HG03432 (cell line): ENCODE data around the gene NR1I3.
"Not testable (repeated sequence)": the region's sequence is repeated elsewhere in the genome, so short reads cannot be mapped to it uniquely, and the experiment has no call there.

Experiments
- ATAC-seq: cut with Tn5 transposase; IDR thresholded peaks from one replicate; pipeline ENCODE4 v1.9.1; 2021; ENCODE audit warnings: mild to moderate bottlenecking, moderate library complexity; ENCODE audit not compliant: unreplicated experiment

NR1I3 gene

GRCh38 chr1:161251579-161251978 is 13.6 kb upstream of the NR1I3 start:
- ATAC-seq, result no peak

- ATAC-seq, result no peak
Measured at GRCh38 chr1:161250829-161251228, 12.8 kb upstream of the NR1I3 start.

GRCh38 chr1:161250100-161250499 is 12.1 kb upstream of the NR1I3 start:
- not testable (repeated sequence) for ATAC-seq

- no peak for ATAC-seq
Measured at GRCh38 chr1:161244888-161245287, 6.9 kb upstream of the NR1I3 start.

- ATAC-seq, result no peak
Measured at GRCh38 chr1:161242313-161242712, 4.3 kb upstream of the NR1I3 start.

GRCh38 chr1:161241682-161242081 is 3.7 kb upstream of the NR1I3 start:
- ATAC-seq, result no peak

GRCh38 chr1:161235957-161236775 is 1.8 kb downstream of the NR1I3 start:
- no peak for ATAC-seq

- ATAC-seq, result no peak
Measured at GRCh38 chr1:161233102-161233501, 4.9 kb downstream of the NR1I3 start.

- ATAC-seq, result no peak
Measured at GRCh38 chr1:161230762-161231161, 7.2 kb downstream of the NR1I3 start.

GRCh38 chr1:161229896-161230295 is 8.1 kb downstream of the NR1I3 start:
- no peak for ATAC-seq

GRCh38 chr1:161228032-161228431 is 10.0 kb downstream of the NR1I3 start:
- ATAC-seq, result no peak

- peak; percentile 37 for ATAC-seq
Measured at GRCh38 chr1:161227196-161227871, 10.7 kb downstream of the NR1I3 start.

- no peak for ATAC-seq
Measured at GRCh38 chr1:161226759-161227158, 11.2 kb downstream of the NR1I3 start.

- ATAC-seq, result no peak
Measured at GRCh38 chr1:161226320-161226711, 11.7 kb downstream of the NR1I3 start.

- peak; percentile 98 for ATAC-seq
Measured at GRCh38 chr1:161225534-161226319, 12.3 kb downstream of the NR1I3 start, which contains the start of gene TOMM40L. Gene TOMM40L (plus strand): TSS chr1:161226060. CDS start chr1:161226490, 430 bp downstream.

GRCh38 chr1:161225178-161225533 is 12.8 kb downstream of the NR1I3 start:
- no peak for ATAC-seq

- not testable (repeated sequence) for ATAC-seq
Measured at GRCh38 chr1:161224695-161225087, 13.3 kb downstream of the NR1I3 start.

- ATAC-seq, result no peak
Measured at GRCh38 chr1:161223805-161224694, 14.0 kb downstream of the NR1I3 start.

- ATAC-seq, result no peak
Measured at GRCh38 chr1:161222175-161223019, 15.6 kb downstream of the NR1I3 start.

- no peak for ATAC-seq
Measured at GRCh38 chr1:161220002-161220401, 18.0 kb downstream of the NR1I3 start.
